HEK293T (cell line): ENCODE data around the gene USO1.

Experiments
- CTCF ChIA-PET: fragments of 350-600 bp; formaldehyde crosslinking; extraction: SDS; loops from one replicate; lab custom pipeline; 2021; ENCODE audit warnings: antibody characterized with exemption, inconsistent platforms; lab: Yijun Ruan, JAX
- POLR2A ChIA-PET: fragments of 350-600 bp; formaldehyde crosslinking; extraction: SDS; loops from one replicate; lab custom pipeline; 2020; ENCODE audit warnings: antibody characterized with exemption, inconsistent platforms; lab: Yijun Ruan, JAX
- DNase-seq: peaks from one replicate; pipeline ENCODE4 v3.0.0; 2012; ENCODE audit warnings: mixed read lengths; ENCODE audit errors: extremely low spot score
- ARNT ChIP-seq: fragments of 450-650 bp; IDR thresholded peaks from 2 replicates; pipeline ENCODE4 v1.6.1; 2017; ENCODE audit warnings: mild to moderate bottlenecking
- BHLHE40 ChIP-seq: fragments of 450-650 bp; IDR thresholded peaks from 2 replicates; pipeline ENCODE4 v1.6.1; 2016; ENCODE audit warnings: mild to moderate bottlenecking, moderate library complexity, borderline replicate concordance
- CTBP1 ChIP-seq: fragments of 450-650 bp; IDR thresholded peaks from 2 replicates; pipeline ENCODE4 v1.6.1; 2016; ENCODE audit warnings: borderline replicate concordance
- ELF4 ChIP-seq: fragments of 450-650 bp; IDR thresholded peaks from 2 replicates; pipeline ENCODE4 v1.6.1; 2017; ENCODE audit warnings: antibody characterized with exemption
- FOXA1 ChIP-seq: fragments of 450-650 bp; IDR thresholded peaks from 2 replicates; pipeline ENCODE4 v1.6.1; 2016; ENCODE audit warnings: mild to moderate bottlenecking
- FOXK2 ChIP-seq: fragments of 450-650 bp; IDR thresholded peaks from 2 replicates; pipeline ENCODE4 v1.6.1; 2016; ENCODE audit warnings: mild to moderate bottlenecking
- FOXM1 ChIP-seq: fragments of 450-650 bp; IDR thresholded peaks from 2 replicates; pipeline ENCODE4 v1.6.1; 2017; ENCODE audit warnings: mild to moderate bottlenecking, borderline replicate concordance
- HDGF ChIP-seq: fragments of 450-650 bp; IDR thresholded peaks from 2 replicates; pipeline ENCODE4 v1.6.1; 2017; ENCODE audit warnings: antibody characterized with exemption, borderline replicate concordance
- L3MBTL2 ChIP-seq: fragments of 450-650 bp; conservative IDR thresholded peaks from 2 replicates; pipeline ENCODE4 v1.6.1; 2016; ENCODE audit warnings: mild to moderate bottlenecking
- LEF1 ChIP-seq: fragments of 450-650 bp; IDR thresholded peaks from 2 replicates; pipeline ENCODE4 v1.6.1; 2017; ENCODE audit warnings: mild to moderate bottlenecking, borderline replicate concordance
- NFRKB ChIP-seq: fragments of 450-650 bp; IDR thresholded peaks from 2 replicates; pipeline ENCODE4 v1.6.1; 2016; ENCODE audit warnings: mild to moderate bottlenecking, moderate library complexity
- PKNOX1 ChIP-seq: fragments of 450-650 bp; IDR thresholded peaks from 2 replicates; pipeline ENCODE4 v1.6.1; 2016
- SP1 ChIP-seq: fragments of 450-650 bp; IDR thresholded peaks from 2 replicates; pipeline ENCODE4 v1.6.1; 2017
- SUZ12 ChIP-seq: fragments of 450-650 bp; IDR thresholded peaks from 2 replicates; pipeline ENCODE4 v1.6.1; 2016; ENCODE audit warnings: mild to moderate bottlenecking
- TARDBP ChIP-seq: fragments of 450-650 bp; IDR thresholded peaks from 2 replicates; pipeline ENCODE4 v1.6.1; 2016
- ZNF384 ChIP-seq: fragments of 450-650 bp; IDR thresholded peaks from 2 replicates; pipeline ENCODE4 v1.6.1; 2016

USO1 gene

DNA sequence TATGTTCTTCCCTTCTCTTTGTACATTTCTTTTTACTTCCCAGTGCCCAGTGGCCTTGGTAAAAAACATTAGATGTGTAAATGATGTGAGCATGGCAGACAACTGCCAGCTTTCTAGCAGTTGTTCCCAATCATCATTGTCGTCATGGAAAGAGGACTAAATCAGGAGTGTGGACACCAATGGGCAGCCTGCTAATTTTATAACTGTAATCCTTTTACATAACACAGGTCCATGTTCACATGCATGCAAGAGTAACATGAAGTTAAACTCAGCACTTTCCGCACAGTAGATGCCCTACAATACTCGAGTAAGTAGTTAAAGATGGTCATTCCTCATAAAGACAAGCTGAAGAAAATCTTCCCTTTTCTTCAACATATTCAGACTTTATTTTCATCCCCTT, 27.8 kb upstream of the USO1 start:
- POLR2A ChIA-PET = no interaction called here
- TF ChIP-seq SP1 = no peak
- TF ChIP-seq HDGF = no peak
- TF ChIP-seq ELF4 = no peak
- CTCF ChIA-PET = interaction anchor here (0.6 kb wide), 1 partner anchor 10 kb away, joined by 4 read pairs; no protein-coding TSS in a partner anchor
- no peak for DNase-seq

DNA sequence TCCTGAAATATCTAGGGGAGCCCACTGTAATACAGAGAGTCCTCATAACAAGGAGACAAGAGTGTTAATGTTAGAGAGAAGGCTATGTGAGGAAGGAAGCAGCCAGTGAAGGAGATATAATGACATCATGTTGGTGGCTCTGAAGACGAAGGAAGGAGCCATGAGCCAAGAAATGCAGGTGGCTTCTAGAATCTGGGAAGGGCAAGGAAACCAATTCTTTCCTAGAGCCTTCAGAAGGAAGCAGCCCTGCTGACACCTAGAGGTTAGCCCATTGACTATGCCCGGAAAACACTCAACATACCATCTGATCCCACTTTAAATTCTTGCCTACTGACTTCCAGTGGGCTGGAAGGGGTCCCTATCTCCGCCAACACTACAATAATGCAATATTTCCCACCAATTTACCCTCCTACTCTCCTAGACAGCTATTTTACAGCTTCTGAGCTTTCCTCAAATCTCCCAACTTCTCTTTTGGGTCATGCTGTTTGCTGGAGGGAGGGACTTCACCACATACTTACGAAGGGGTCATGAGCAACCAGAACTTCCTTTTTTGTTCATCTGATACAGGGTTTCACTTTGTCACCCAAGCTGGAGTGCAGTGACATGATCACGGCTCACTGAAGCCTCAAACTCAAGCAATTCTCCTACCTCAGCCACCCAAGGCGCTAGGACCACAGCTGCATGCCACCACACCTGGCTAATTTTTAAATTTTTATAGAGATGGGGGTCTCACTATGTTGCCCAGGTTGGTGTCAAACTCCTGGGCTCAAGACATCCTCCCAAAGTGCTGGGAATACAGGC, 26.0 kb upstream of the USO1 start:
- TF ChIP-seq CTBP1 (no peak), NFRKB (no peak), BHLHE40 (no peak), LEF1 (no peak), ZNF384 (no peak), HDGF (no peak), FOXK2 (no peak), ELF4 (no peak), SUZ12 (no peak), TARDBP (no peak), SP1 (no peak), FOXM1 (no peak), ARNT (no peak), FOXA1 (no peak), L3MBTL2 (no peak), PKNOX1 (no peak)
- CTCF ChIA-PET = no interaction called here
- POLR2A ChIA-PET = no interaction called here
- DNase-seq = no peak

GRCh38 chr4:75698963-75699228, 25.5 kb upstream of the USO1 start:
- ChIA-PET POLR2A (no interaction called here), CTCF (no interaction called here)
- no peak for TF ChIP-seq BHLHE40
- no peak for TF ChIP-seq SP1
- no peak for TF ChIP-seq TARDBP
- no peak for TF ChIP-seq FOXM1
- TF ChIP-seq FOXA1 = no peak
- no peak for TF ChIP-seq ELF4
- TF ChIP-seq FOXK2 = no peak
- no peak for TF ChIP-seq CTBP1
- no peak for TF ChIP-seq PKNOX1
- no peak for TF ChIP-seq LEF1
- no peak for TF ChIP-seq L3MBTL2
- no peak for TF ChIP-seq ARNT
- TF ChIP-seq SUZ12 = no peak
- TF ChIP-seq HDGF = no peak
- TF ChIP-seq ZNF384 = no peak
- no peak for TF ChIP-seq NFRKB
- no peak for DNase-seq

DNA sequence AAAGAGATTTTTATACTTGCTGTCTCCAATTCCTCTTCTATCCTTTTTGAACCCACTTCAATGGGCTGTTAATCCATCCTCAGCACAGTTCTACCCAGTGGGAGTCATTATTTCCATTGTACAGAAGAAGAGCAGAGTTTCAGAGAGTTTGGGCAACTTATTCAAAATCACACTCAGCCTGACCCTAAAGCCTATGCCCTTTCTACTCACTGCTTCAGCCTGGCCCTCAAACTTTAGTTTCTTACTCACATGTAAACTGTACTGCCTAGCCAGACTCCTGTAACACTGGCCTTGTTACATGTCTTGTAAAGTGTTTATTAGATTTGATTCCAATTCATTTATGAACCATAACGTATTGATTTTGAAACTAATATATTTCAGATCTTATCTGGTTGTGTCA, 25.1 kb upstream of the USO1 start:
- ChIA-PET CTCF (no interaction called here), POLR2A (no interaction called here)
- TF ChIP-seq ELF4 = no peak
- TF ChIP-seq SP1 = no peak
- TF ChIP-seq ARNT = no peak
- no peak for TF ChIP-seq L3MBTL2
- no peak for TF ChIP-seq FOXA1

DNA sequence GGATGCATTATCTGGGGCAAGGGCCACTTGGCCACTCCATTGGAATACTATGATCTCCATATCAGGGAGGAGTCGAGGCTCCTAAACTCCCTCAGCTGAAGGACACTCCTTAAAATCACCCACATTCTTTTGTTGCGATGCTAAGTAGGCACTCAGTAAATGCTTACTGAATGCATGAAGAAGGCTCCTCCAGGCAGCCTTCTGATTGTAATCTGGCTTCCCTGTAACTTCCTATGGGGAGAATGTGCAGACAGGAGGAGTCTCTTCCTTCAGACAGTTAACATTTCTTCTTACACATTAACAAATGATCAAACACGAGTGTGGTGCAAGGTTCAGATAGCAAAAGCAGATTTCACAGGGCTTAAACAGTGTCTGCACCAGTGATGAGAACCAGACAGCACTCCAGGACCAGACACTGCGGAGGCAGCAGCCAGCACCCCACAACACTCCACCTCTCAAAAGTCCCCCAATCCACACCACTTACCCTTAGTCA, 21.4 kb upstream of the USO1 start:
- CTCF ChIA-PET = no interaction called here
- no peak for DNase-seq
- no peak for TF ChIP-seq TARDBP
- no peak for TF ChIP-seq ZNF384
- TF ChIP-seq PKNOX1 = no peak
- TF ChIP-seq ELF4 = no peak
- TF ChIP-seq FOXM1 = no peak
- no peak for TF ChIP-seq SUZ12
- TF ChIP-seq BHLHE40 = no peak
- no peak for TF ChIP-seq FOXK2
- TF ChIP-seq NFRKB = no peak
- TF ChIP-seq FOXA1 = no peak
- TF ChIP-seq SP1 = no peak
- no peak for TF ChIP-seq ARNT
- no peak for TF ChIP-seq HDGF
- POLR2A ChIA-PET = no interaction called here

More for the DNA sequence above, 25.1 kb upstream of the USO1 start:
- DNase-seq = no peak

GRCh38 chr4:75705198-75705977, 19.0 kb upstream of the USO1 start:
- ChIA-PET POLR2A (no interaction called here), CTCF (no interaction called here)
- DNase-seq = no peak
- TF ChIP-seq SP1 (no peak), ZNF384 (no peak), NFRKB (no peak), SUZ12 (no peak), FOXA1 (no peak), L3MBTL2 (no peak), BHLHE40 (no peak), CTBP1 (no peak), HDGF (no peak), ARNT (no peak), FOXM1 (no peak), ELF4 (no peak), TARDBP (no peak), FOXK2 (no peak), LEF1 (no peak)
